H1 (cell line): Measurements from ENCODE around the gene LRPPRC. TPM values are rescaled to one million over a fixed set of nuclear protein-coding genes. Genes with fewer than 3 reads are reported as not detected.

ENCODE experiments used
- ATF3 ChIP-seq: IDR thresholded peaks from 2 replicates; pipeline ENCODE4 v1.6.1; 2011; ENCODE audit warnings: low read depth, mild to moderate bottlenecking, low read length; ENCODE audit not compliant: insufficient read depth
- CHD2 ChIP-seq: IDR thresholded peaks from 2 replicates; pipeline ENCODE4 v1.6.1; 2012; ENCODE audit warnings: low read length, improper control_type of control experiment
- MAFK ChIP-seq: IDR thresholded peaks from 2 replicates; pipeline ENCODE4 v1.6.1; 2012; ENCODE audit warnings: low read depth, mild to moderate bottlenecking, improper control_type of control experiment, low read length
- NRF1 ChIP-seq: IDR thresholded peaks from 2 replicates; pipeline ENCODE4 v1.6.1; 2011; ENCODE audit warnings: mild to moderate bottlenecking, low read depth, low read length, improper control_type of control experiment
- POLR2AphosphoS5 ChIP-seq: IDR thresholded peaks from 2 replicates; pipeline ENCODE4 v1.6.1; 2011; ENCODE audit warnings: low read depth, low read length
- RAD21 ChIP-seq, 2 experiments: IDR thresholded peaks in 1 of 2; conservative IDR thresholded peaks in 1 of 2; 2 replicates each; pipeline ENCODE4 v1.6.1; 2011; ENCODE audit warnings: low read depth in 2 of 2, low read length in 2 of 2, improper control_type of control experiment in 1 of 2, inconsistent platforms in 1 of 2, mild to moderate bottlenecking in 1 of 2, moderate library complexity in 1 of 2
- polyA plus RNA-seq, 7 experiments: library from polyadenylated mRNA; depleted of rRNA in 3 of 7; stranded (reverse) in 5 of 7; unstranded in 2 of 7; fragments of >200 nt in 5 of 7; fragments of 200-250 nt in 2 of 7; gene quantifications; 1 replicate in 5 of 7; 2 replicates in 1 of 7; 4 replicates in 1 of 7; pipeline versions ENCODE4 v1.2.1 to v1.2.3, GENCODE V29; 2011 to 2013; ENCODE audit warnings: missing spikeins in 2 of 7, mixed read lengths in 2 of 7
- total RNA-seq: library from RNA; stranded (reverse); fragmentation: NEBNext Ultra II Directional; extraction: Animal tissue kit (Norgen Biotek cat#: 25700); gene quantifications from 2 replicates; pipeline ENCODE4 v1.2.1, GENCODE V29; 2021

LRPPRC gene
- total and polyA plus RNA-seq, 2 of the 8 experiments (the other 6 are each of a cell fraction or from before 2014, with no cell fraction given): 43.4 to 167 TPM

GRCh38 chr2:43986600-43986999, 9.2 kb downstream of the LRPPRC start (continued):
- TF ChIP-seq ATF3 (no peak), CHD2 (no peak), POLR2AphosphoS5 (no peak), NRF1 (no peak), MAFK (no peak), RAD21 (IDR thresholded peaks at IDR 0.05 in 1 of 2, conservative IDR thresholded peaks at IDR 0.05 in 1 of 2; ENCODE audit: low read depth in 2 of 2, low read length in 2 of 2) (no peak)
